COLO668 (cell line): ENCODE results near the gene CACNG8.
"Not testable (repeated sequence)": the region's sequence is repeated elsewhere in the genome, so short reads cannot be mapped to it uniquely, and the experiment has no call there.

Experiments used
- DNase-seq: peaks from one replicate; lab custom pipeline; 2025; ENCODE audit not compliant: unreplicated experiment; lab: John Stamatoyannopoulos, UW

Gene CACNG8

GRCh38 chr19:54030895-54031586 is 68.3 kb downstream of the CACNG8 start:
- DNase-seq: no peak

- DNase-seq: no peak
These were observed 72.8 kb downstream of the CACNG8 start for GRCh38 chr19:54035215-54036178.

- DNase-seq: not testable (repeated sequence)
These were observed 73.8 kb downstream of the CACNG8 start for GRCh38 chr19:54036542-54036941.
